Upper lobe of right lung (tissue), 1 donor: ENCODE data around the gene RPS29. TPM values are rescaled to one million over a fixed set of nuclear protein-coding genes. Genes with fewer than 3 reads are reported as not detected.
"Not testable (repeated sequence)": the region's sequence is repeated elsewhere in the genome, so short reads cannot be mapped to it uniquely, and the experiment has no call there.

ENCODE experiments used
- ATAC-seq: fragments of 200-7000 bp; cut with Tn5 transposase; one replicate; pipeline ENCODE4 v1.9.1; 2020; ENCODE audit warnings: mild to moderate bottlenecking, moderate library complexity
- DNase-seq: peaks from one replicate; pipeline ENCODE4 v3.0.0-alpha.2; 2020
- H3K27ac ChIP-seq: fragments of 200-600 bp; one replicate; pipeline ENCODE4 v1.8.0; 2022
- H3K27me3 ChIP-seq: fragments of 200-600 bp; one replicate; pipeline ENCODE4 v1.8.0; 2022; ENCODE audit warnings: mild to moderate bottlenecking
- H3K36me3 ChIP-seq: fragments of 200-600 bp; one replicate; pipeline ENCODE4 v1.8.0; 2022
- H3K4me1 ChIP-seq: fragments of 200-600 bp; one replicate; pipeline ENCODE4 v1.8.0; 2022
- H3K4me3 ChIP-seq: fragments of 200-600 bp; one replicate; pipeline ENCODE4 v1.8.0; 2022; ENCODE audit warnings: mild to moderate bottlenecking
- H3K9me3 ChIP-seq: fragments of 200-600 bp; one replicate; pipeline ENCODE4 v1.8.0; 2022
- intact Hi-C: fragments of 100-400 bp; cut with DNase I; formaldehyde crosslinking; loops from one replicate; pipeline ENCODE4 v1.11.0; 2022
- total RNA-seq: library from RNA; stranded (reverse); fragmentation: NEBNext Ultra II Directional; extraction: Animal tissue kit (Norgen Biotek cat#: 25700); gene quantifications from one replicate; pipeline ENCODE4 v1.2.1, GENCODE V29; 2021
- TF ChIP-seq, protein P1 (sequence below): fragments of 200-600 bp; IDR thresholded peaks from one replicate; pipeline ENCODE4 v1.8.0; 2022; ENCODE audit warnings: antibody characterized with exemption
- donor health status: DM: no; HTN: yes; CAD: no; lungs with severe emphysema.

The RPS29 gene
- total RNA-seq, 1 donor from 2014 or later: 1,185 TPM

DNA sequence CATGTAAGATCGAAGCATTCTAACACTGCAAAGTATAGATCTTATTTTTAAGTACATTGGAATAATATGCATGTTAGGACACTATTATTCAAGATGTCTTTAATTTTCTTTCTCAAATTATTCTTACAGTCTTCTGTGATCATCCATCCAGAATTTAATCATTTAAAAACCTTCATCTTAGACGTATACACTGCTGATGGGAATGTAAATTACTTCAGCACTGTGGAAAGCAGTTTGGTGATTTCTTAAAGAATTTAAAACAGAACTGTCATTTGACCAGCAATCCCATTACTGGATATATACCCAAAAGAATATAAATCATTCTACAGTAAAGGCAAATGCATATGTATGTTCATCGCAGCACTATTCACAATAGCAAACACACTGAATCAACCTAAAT, 3.2 kb upstream of the RPS29 start:
- peaks cover 13% of the 10 kb centered on the region for H3K4me1 ChIP-seq
- peaks cover 5% of the 10 kb centered on the region for H3K36me3 ChIP-seq
- no peak for DNase-seq
- no peak overlapping the region for H3K4me3 ChIP-seq
- no peak overlapping the region for H3K27ac ChIP-seq
- no peaks in the 10 kb centered on the region for H3K9me3 ChIP-seq
- TF ChIP-seq, protein P1, sequence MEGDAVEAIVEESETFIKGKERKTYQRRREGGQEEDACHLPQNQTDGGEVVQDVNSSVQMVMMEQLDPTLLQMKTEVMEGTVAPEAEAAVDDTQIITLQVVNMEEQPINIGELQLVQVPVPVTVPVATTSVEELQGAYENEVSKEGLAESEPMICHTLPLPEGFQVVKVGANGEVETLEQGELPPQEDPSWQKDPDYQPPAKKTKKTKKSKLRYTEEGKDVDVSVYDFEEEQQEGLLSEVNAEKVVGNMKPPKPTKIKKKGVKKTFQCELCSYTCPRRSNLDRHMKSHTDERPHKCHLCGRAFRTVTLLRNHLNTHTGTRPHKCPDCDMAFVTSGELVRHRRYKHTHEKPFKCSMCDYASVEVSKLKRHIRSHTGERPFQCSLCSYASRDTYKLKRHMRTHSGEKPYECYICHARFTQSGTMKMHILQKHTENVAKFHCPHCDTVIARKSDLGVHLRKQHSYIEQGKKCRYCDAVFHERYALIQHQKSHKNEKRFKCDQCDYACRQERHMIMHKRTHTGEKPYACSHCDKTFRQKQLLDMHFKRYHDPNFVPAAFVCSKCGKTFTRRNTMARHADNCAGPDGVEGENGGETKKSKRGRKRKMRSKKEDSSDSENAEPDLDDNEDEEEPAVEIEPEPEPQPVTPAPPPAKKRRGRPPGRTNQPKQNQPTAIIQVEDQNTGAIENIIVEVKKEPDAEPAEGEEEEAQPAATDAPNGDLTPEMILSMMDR: no peak
- ATAC-seq: no peak
- intact Hi-C loops: no loop called here
- no peaks in the 10 kb centered on the region for H3K27me3 ChIP-seq

DNA sequence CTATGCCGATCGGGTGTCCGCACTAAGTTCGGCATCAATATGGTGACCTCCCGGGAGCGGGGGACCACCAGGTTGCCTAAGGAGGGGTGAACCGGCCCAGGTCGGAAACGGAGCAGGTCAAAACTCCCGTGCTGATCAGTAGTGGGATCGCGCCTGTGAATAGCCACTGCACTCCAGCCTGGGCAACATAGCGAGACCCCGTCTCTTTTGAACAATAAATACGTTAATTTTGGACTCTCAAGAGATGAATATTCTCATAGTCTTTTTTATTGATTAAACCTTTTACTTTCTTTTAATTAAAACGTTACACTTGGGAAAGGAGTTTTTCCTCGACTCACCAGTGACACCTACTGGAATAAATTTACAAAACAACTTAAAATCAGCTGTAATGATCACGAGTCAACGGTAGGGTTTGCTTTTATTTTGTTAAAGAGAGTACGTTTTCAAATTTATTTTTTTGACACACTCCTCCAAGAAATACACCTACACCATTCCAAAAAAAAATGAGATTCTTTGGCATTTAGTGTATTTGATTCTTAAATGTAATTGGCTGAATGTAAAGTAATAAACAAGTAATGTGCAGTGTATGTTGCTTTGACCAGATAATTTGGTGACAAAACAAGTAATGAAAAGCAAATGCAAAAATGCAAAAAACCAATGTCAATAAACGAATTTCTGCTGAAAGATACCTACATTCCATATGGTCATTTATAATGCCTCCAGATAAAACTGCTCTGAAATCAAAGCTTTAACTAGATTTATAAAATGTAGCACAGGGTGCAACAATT, 687 bp upstream of the RPS29 start:
- DNase-seq: no peak
- TF ChIP-seq, protein P1: peak; percentile 86
- intact Hi-C loops: no loop called here
- Histone ChIP-seq H3K4me3 (peak overlapping the region; percentile 99), H3K27me3 (no peaks in the 10 kb centered on the region), H3K9me3 (no peaks in the 10 kb centered on the region), H3K36me3 (peaks cover 30% of the 10 kb centered on the region), H3K27ac (peak overlapping the region; percentile 98), H3K4me1 (peaks cover 28% of the 10 kb centered on the region)
- peak; percentile 59 for ATAC-seq

DNA sequence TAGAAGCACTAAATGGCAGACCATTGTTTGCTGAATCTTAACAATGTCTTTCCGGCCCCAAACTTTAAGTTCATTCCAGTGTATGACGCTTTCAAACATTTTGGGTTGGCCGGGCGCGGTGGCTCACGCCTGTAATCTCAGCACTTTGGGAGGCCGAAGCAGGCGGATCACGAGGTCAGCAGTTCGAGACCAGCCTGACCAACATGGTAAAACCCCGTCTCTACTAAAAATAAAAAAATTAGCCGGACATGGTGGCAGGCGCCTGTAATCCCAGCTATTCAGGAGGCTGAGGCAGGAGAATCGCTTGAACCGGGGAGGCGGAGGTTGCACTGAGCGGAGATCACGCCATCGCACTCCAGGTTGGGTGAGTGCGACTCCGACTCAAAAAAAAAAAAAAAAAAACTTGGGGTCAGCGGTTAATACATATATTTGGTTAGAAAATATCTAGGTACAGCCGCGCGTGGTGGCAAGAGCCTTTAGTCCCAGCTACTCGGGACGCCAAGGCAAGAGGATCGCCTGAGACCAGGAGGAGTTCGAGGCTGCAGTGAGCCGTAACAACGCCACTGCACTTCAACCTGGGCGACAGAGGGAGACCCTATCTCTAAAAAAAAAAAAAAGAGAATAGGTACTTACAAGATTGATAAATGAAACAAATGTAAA, 1.1 kb downstream of the RPS29 start:
- peak overlapping the region; percentile 99 for H3K4me3 ChIP-seq
- H3K9me3 ChIP-seq, ATAC-seq, DNase-seq, H3K27me3 ChIP-seq, intact Hi-C loops: not testable (repeated sequence)
- H3K36me3 ChIP-seq: peaks cover 32% of the 10 kb centered on the region
- peak overlapping the region; percentile 98 for H3K27ac ChIP-seq
- H3K4me1 ChIP-seq: peaks cover 28% of the 10 kb centered on the region

DNA sequence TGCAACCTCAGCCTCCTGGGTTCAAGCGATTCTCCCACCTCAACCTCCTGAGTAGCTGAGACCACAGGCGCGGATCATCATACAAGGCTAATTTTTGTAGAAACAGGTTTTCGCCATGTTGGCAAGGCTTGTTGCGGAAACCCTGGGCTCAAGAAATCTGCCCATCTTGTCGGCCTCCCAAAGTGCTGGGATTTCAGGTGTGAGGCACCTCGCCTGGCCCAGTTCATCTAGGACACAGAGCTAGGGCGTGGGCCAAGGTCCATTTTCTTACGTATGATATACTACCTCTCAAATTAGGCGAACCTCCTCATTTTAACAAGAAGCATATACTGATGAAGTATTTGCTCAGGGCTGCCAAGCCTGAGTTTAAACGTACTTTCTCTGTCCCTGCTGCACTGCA, 2.1 kb downstream of the RPS29 start:
- no peak overlapping the region for H3K27ac ChIP-seq
- TF ChIP-seq, protein P1: no peak
- intact Hi-C loops: no loop called here
- peak overlapping the region; percentile 9 for H3K4me3 ChIP-seq
- ATAC-seq: no peak
- peaks cover 28% of the 10 kb centered on the region for H3K4me1 ChIP-seq
- H3K36me3 ChIP-seq: peaks cover 32% of the 10 kb centered on the region
- no peak for DNase-seq
- no peaks in the 10 kb centered on the region for H3K27me3 ChIP-seq
- no peaks in the 10 kb centered on the region for H3K9me3 ChIP-seq

DNA sequence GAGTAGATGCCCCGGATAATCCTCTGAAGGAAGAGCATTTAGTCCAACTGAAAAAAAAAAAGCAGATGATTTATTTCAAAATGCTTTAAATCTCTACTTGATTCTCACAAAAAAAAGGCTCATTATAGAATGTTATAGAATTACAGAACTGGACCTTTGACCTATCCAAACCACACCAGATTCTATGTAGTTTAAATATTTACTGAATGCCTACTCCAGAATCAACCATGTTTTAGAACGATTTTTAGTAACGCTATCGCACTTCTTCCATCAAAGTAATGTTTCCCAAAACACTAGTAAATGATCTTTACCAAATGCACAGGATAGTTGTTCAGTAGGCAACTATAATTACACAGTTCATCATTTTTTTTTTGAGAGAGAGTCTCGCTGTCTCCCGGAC, 2.6 kb downstream of the RPS29 start:
- intact Hi-C loops: no loop called here
- Histone ChIP-seq H3K9me3 (no peaks in the 10 kb centered on the region), H3K4me3 (no peak overlapping the region), H3K36me3 (peaks cover 32% of the 10 kb centered on the region), H3K27ac (no peak overlapping the region), H3K27me3 (no peaks in the 10 kb centered on the region), H3K4me1 (peaks cover 28% of the 10 kb centered on the region)
- TF ChIP-seq, protein P1: no peak
- ATAC-seq (no peak), DNase-seq (no peak)
